Measurements from ENCODE around the gene ATXN10. TPM values are rescaled to one million over a fixed set of nuclear protein-coding genes. Genes with fewer than 3 reads are reported as not detected.

The ATXN10 gene
- polyA plus RNA-seq, 3 donors, result 40.9 to 64.7 (median 52.3) TPM

DNA sequence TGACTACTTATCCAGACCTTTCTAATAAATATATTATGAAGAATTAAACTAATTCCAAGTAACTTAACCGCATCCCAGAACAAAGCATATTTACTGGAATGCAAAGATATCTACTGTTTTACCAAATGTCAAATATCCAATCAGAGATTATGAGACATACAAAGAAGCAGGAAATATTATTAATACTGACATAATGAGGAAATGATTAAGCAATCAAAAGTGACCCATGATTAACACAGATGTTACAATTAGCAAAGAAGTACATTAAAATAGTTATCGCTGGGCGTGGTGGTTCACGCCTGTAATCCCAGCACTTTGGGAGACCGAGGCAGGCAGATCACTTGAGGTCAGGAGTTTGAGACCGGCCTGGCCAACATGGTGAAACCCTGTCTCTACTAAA is 200.1 kb downstream of the ATXN10 start:
- H3K27ac ChIP-seq (ENCODE audit: low read depth, low read length), result no peak overlapping the region
- WGBS, 3 donors, result 94 to 98% (median 98%) methylated on average over 6 of the region's 6 CpGs

GRCh38 chr22:45872659-45873263 is 201.1 kb downstream of the ATXN10 start:
- no peak overlapping the region for H3K27ac ChIP-seq (ENCODE audit: low read depth, low read length)
- 90 to 96% (median 95%) methylated on average over 3 of the region's 3 CpGs for WGBS, 3 donors

GRCh38 chr22:45876136-45877035 is 204.8 kb downstream of the ATXN10 start:
- WGBS, 3 donors, result 88 to 90% (median 90%) methylated on average over 25 to 26 of the region's 26 CpGs
- H3K27ac ChIP-seq (ENCODE audit: low read depth, low read length), result no peak overlapping the region

DNA sequence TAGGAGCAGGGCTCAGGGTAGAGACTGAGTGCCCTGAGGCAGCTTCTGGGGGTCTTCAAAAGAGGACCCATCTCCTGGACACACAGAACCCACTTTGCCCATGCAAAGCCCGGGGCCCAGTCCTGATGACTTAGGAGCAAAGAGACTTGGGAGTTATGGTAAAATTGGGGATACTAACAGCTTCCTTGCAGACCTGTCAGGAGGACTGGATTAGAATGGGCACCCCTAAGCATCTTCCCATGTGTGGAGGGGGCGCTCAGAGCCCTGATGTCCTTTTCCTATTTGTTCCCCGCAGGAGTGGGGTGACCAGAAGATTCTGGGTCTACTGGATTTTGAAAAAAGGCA is 205.4 kb downstream of the ATXN10 start:
- WGBS, 3 donors, result 84 to 88% (median 84%) methylated on average over 3 of the region's 3 CpGs

GRCh38 chr22:45877651-45878050 is 206.0 kb downstream of the ATXN10 start:
- H3K27ac ChIP-seq (ENCODE audit: low read depth, low read length), result no peak overlapping the region
- 57 to 70% (median 63%) methylated on average over 17 to 18 of the region's 18 CpGs for WGBS, 3 donors

More for the DNA sequence above, 205.4 kb downstream of the ATXN10 start:
- no peak overlapping the region for H3K27ac ChIP-seq (ENCODE audit: low read depth, low read length)

DNA sequence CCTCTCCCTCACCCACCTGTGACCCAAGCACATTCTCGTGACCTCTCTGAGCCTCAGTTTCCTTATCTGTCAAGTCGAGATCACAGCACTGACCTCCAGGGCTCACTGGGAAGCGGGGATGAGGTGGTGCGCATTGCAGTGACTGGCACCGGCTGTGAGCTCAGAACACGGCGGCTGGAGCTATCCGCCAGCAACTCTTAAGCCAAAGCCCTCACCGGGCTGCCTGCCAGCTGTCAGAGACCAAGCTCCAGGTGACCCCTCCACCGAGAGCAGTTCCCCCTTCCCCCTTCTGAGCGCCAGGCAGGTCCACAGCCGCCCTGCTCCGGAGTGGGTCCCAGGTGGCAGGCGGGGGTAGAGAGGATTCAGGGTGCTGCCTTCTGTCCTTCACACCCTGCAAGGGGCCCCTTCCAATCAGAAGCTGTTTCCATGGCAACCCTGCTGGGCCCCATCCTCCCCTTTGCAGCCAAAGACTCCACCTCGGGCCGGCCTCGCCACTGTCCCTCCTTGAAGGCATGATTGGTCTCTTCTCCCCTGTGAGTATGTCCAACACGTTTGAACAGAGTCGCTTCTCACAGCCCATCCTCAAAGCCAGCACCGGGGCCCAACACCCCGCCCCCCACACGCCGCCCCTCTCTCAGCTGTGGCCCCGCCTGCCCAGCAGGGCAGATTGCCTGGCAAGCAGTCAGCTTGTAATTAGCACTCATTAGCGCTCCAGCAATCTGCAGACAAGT is 206.6 kb downstream of the ATXN10 start:
- WGBS, 3 donors, result 17 to 40% (median 31%) methylated on average over 25 of the region's 25 CpGs
- no peak overlapping the region for H3K27ac ChIP-seq (ENCODE audit: low read depth, low read length)

- no peak overlapping the region for H3K27ac ChIP-seq (ENCODE audit: low read depth, low read length)
- WGBS, 3 donors, result 36 to 51% (median 38%) methylated on average over 15 to 16 of the region's 16 CpGs
Observed at GRCh38 chr22:45878901-45879551, 207.4 kb downstream of the ATXN10 start.

DNA sequence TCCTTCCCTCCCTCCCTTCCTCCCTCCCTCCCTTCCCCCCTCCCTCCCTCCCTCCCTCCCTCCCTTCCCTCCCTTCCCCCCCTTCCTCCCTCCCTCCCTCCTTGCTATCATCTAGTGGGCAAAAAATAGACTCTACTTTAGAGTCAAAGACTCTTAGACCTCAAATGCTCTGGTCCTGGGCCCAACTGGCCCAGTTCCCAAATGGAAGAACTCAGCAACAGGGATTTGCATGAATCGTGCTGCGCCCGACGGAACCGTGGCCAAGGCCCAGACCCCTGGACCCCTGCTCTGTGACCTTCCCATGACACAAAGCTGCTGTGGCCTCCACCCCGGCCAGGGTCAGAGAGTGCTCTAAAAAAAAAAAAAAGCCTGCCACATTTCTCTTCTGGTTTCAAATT is 207.9 kb downstream of the ATXN10 start:
- no peak overlapping the region for H3K27ac ChIP-seq (ENCODE audit: low read depth, low read length)
- WGBS, 3 donors, result 51 to 70% (median 55%) methylated on average over 6 of the region's 6 CpGs

GRCh38 chr22:45880091-45880715 is 208.6 kb downstream of the ATXN10 start:
- 26 to 30% (median 29%) methylated on average over 22 of the region's 22 CpGs for WGBS, 3 donors
- no peak overlapping the region for H3K27ac ChIP-seq (ENCODE audit: low read depth, low read length)

DNA sequence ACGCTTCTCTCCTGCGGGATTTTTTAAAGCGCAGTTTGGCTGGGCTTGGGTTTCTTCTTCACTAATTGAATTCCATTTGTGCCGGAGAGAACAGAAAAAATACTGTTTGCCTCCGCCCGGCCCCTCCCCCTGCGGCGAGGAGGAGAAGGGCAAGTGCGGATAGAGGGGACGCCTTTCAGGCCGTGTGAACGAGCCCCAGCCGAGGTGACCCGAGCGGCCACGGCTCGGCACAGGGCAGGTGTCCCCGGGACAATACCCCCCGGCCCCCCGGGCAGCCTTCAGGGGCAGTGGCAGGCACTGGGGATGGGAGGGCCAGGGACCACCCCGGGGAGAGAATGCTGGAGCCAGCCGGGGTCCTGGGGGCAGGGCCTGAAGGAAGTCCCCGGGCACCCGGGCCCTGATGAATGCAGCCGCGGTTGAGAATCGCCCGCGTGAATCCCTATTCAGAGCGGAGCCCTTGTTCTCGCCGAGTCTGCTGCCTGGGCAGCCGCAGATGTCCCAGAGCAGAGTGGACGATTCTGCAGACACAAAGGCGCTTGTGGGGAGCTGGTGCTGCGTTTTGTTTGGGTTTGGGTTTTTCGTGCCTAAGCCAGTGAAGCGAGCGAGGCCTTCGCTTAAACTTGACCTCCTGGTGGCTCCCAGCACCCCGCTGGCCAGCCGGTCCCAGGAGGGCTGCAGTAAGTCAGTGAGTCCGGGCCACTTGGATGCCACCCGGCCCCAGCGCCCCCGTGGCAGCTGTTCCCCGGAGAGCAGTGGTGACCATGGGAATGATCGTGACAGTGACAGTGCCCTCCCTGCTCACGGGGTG is 209.3 kb downstream of the ATXN10 start:
- 12 to 19% (median 15%) methylated on average over 47 to 49 of the region's 49 CpGs for WGBS, 3 donors

DNA sequence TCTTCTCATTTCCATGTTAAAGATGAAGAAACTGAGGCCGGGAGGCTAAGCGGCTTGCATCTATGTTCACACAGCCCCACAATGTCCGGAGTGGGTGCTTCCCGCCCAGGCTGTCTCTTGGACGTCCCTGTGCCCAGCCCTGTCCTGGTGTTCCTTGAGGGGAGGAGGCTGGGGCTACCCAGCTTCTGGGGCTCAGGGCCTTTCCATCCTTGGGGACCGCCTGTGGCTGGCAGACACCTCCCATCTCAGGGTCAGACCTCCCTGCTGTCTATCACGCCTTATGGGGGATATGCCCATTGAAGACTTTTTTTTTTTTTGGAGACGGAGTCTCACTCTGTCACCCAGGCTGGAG is 209.9 kb downstream of the ATXN10 start:
- WGBS, 3 donors, result 74 to 88% (median 76%) methylated on average over 8 of the region's 8 CpGs
- no peak overlapping the region for H3K27ac ChIP-seq (ENCODE audit: low read depth, low read length)

More for the DNA sequence above, 209.3 kb downstream of the ATXN10 start:
- no peak overlapping the region for H3K27ac ChIP-seq (ENCODE audit: low read depth, low read length)

- H3K27ac ChIP-seq (ENCODE audit: low read depth, low read length), result no peak overlapping the region
- 84 to 86% (median 85%) methylated on average over 32 of the region's 32 CpGs for WGBS, 3 donors
Observed at GRCh38 chr22:45882881-45883810, 211.5 kb downstream of the ATXN10 start.

DNA sequence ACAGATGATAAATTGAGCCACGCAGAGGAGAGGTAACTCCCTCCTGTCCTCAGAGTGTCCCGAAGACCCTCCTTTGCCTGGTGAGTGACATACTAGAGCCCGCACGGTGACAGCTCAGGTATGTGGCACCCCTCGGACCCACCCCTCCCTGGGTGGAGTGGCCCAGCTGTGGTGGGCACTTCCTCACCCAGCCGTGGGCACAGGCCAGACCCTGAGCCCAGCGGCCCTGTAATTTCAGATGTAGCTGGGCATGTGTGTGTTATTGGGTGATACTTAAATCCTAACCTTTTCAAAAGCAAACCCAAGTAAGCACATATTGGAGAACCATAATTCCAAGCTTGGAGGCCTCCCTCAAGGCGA is 212.2 kb downstream of the ATXN10 start:
- H3K27ac ChIP-seq (ENCODE audit: low read depth, low read length), result no peak overlapping the region
- 83 to 86% (median 84%) methylated on average over 8 of the region's 8 CpGs for WGBS, 3 donors

DNA sequence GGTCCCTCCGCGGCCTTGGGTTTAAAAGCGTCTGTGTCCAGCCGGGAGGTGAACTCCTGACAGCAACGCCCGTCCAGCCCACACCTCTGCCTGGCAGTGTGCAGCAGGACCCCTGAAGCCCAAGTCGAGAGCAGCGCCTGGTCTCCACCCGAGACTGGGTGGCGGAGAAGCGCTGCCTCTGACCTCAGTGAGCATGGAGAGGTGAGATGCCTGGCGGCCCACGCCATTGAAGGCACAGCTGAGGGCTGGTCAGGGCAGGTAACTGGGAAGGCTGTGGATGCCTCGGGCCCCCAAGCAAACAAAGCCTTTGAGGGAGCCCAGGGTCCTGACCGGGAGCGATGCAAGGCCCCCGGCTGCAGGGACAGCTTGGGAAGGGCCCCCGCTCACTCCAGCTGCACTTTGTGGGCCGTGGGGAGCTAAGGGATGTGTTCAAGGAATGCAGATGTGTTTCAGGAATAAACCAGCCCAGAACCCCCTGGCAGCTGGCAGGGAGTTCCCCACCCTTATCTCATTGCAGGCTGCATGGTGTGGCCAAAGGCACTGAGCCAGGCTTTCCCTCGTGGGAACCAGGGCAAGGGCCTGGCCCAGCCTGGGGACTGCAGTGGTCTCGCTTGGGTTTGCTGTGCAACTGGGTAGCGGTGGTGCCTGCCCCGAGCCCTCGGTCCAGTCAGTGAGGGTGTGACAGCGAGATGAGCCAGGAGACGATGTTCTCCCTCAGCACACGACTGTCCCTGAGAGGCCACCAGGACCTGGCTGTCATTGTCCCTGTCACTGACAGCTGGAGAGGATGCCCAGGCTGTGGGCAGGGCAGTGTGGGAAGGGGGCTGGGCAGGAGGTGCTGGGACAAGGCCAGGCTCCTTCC is 212.8 kb downstream of the ATXN10 start:
- WGBS, 3 donors, result 67 to 75% (median 74%) methylated on average over 27 of the region's 27 CpGs
- no peak overlapping the region for H3K27ac ChIP-seq (ENCODE audit: low read depth, low read length)

DNA sequence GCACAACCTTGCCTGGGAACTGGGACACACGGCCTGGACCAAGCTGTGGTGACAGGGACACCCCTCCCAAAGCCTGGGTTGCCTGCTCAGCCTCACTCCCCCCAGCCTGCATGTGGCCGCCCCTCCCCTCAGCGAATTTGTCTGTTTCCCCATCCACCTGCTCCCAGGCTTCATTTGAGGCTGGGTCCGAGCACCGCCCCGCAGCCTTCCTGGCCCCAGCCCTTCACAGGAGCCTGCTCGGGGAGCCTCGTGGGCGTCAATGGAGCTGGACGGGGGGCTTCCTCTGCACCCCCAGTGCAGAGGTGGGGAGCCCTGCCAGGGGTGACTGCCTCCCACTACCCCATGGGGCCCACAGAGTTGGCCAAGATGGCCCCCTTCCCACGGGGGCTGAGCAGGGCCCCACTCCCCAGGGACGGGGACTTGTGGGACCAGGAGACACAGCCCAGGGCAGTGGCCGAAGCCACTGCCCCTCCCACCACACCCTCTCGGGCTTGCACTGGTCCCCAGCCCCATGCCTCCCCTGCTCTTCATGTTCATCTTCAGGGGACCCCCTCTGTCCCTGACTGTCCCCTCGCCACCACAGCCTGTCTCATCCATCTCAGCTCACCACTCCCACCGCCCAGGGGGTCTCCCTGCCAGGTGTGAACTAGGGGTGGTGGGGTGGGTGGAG is 213.7 kb downstream of the ATXN10 start:
- WGBS, 3 donors, result 75 to 82% (median 77%) methylated on average over 14 to 16 of the region's 16 CpGs
- no peak overlapping the region for H3K27ac ChIP-seq (ENCODE audit: low read depth, low read length)

Data from adipose tissue (tissue), 3 donors.